Keratinocyte (primary cell): ENCODE measurements around the gene MYH6. TPM values are rescaled to one million over a fixed set of nuclear protein-coding genes. Genes with fewer than 3 reads are reported as not detected.
"Not testable (repeated sequence)": the region's sequence is repeated elsewhere in the genome, so short reads cannot be mapped to it uniquely, and the experiment has no call there.

Source experiments
- DNase-seq: peaks from one replicate; pipeline ENCODE4 v3.0.0-alpha.2; 2011; ENCODE audit warnings: low read depth, missing footprints, low spot score
- FAIRE-seq: peaks from 2 replicates; lab custom pipeline; 2011; peaks lifted over from hg19 to GRCh38; lab: Jason Lieb, UNC
- H2AFZ ChIP-seq: 2 replicates; pipeline ENCODE4 v1.6.0; 2012; ENCODE audit warnings: low read length, control low read depth, inconsistent platforms; ENCODE audit not compliant: control insufficient read depth
- H3K27ac ChIP-seq: 2 replicates; pipeline ENCODE4 v1.5.1; 2011; ENCODE audit warnings: low read length; ENCODE audit not compliant: control insufficient read depth, insufficient read depth
- H3K27me3 ChIP-seq: 3 replicates; pipeline ENCODE4 v1.6.0; 2011; ENCODE audit warnings: low read length; ENCODE audit not compliant: control insufficient read depth, insufficient read depth; ENCODE audit errors: extremely low read depth
- H3K36me3 ChIP-seq, 2 experiments: 2 replicates in 1 of 2; 3 replicates in 1 of 2; pipeline ENCODE4 v1.5.1; 2011; ENCODE audit warnings: low read length in 2 of 2, mild to moderate bottlenecking in 1 of 2; ENCODE audit not compliant: control insufficient read depth in 2 of 2, insufficient read depth in 2 of 2; ENCODE audit errors: extremely low read depth in 1 of 2
- H3K4me1 ChIP-seq: 3 replicates; pipeline ENCODE4 v1.5.1; 2011; ENCODE audit warnings: low read length; ENCODE audit not compliant: control insufficient read depth, insufficient read depth; ENCODE audit errors: extremely low read depth
- H3K4me2 ChIP-seq: 3 replicates; pipeline ENCODE4 v1.6.0; 2011; ENCODE audit warnings: low read depth, low read length; ENCODE audit not compliant: control insufficient read depth, insufficient read depth; ENCODE audit errors: extremely low read depth
- H3K4me3 ChIP-seq, 3 experiments: fragments of 200-600 bp in 1 of 3; sonication (generic) in 1 of 3; 2 replicates in 2 of 3; 3 replicates in 1 of 3; pipeline ENCODE4 v1.5.1; 2011 to 2016; ENCODE audit warnings: low read length in 3 of 3, mild to moderate bottlenecking in 3 of 3, control low read depth in 2 of 3, inconsistent platforms in 1 of 3, low read depth in 1 of 3, mixed read lengths in 1 of 3, mixed run types in 1 of 3, moderate library complexity in 1 of 3; ENCODE audit not compliant: control insufficient read depth in 2 of 3, insufficient read depth in 2 of 3; ENCODE audit errors: extremely low read depth in 1 of 3
- H3K79me2 ChIP-seq: 2 replicates; pipeline ENCODE4 v1.6.0; 2012; ENCODE audit warnings: low read length; ENCODE audit not compliant: control insufficient read depth, insufficient read depth
- H3K9ac ChIP-seq: 3 replicates; pipeline ENCODE4 v1.6.0; 2011; ENCODE audit warnings: low read length; ENCODE audit not compliant: control insufficient read depth, insufficient read depth; ENCODE audit errors: extremely low read depth
- H3K9me1 ChIP-seq: 3 replicates; pipeline ENCODE4 v1.6.0; 2011; ENCODE audit warnings: low read length; ENCODE audit not compliant: control insufficient read depth, insufficient read depth; ENCODE audit errors: extremely low read depth
- H3K9me3 ChIP-seq: 2 replicates; pipeline ENCODE4 v1.5.1; 2012; ENCODE audit warnings: low read depth, low read length; ENCODE audit not compliant: control insufficient read depth
- H4K20me1 ChIP-seq: 3 replicates; pipeline ENCODE4 v1.6.0; 2011; ENCODE audit warnings: low read length; ENCODE audit not compliant: control insufficient read depth, insufficient read depth; ENCODE audit errors: extremely low read depth
- EZH2 ChIP-seq: IDR thresholded peaks from one replicate; pipeline ENCODE4 v1.6.1; 2012; ENCODE audit warnings: inconsistent platforms, mild to moderate bottlenecking, low read length, moderate library complexity
- dilution Hi-C: fragments of 300-500 bp; cut with MboI; formaldehyde crosslinking; loops from one replicate; pipeline ENCODE4 v1.7.0; 2020; ENCODE audit warnings: low sequenced_read_pairs; ENCODE audit not compliant: extremely low pct_ligation_motif_present
- polyA plus RNA-seq, 5 experiments: library from polyadenylated mRNA; depleted of rRNA in 3 of 5; stranded (reverse) in 3 of 5; stranded (forward) in 1 of 5; unstranded in 1 of 5; fragments of >200 nt; gene quantifications; 1 replicate in 1 of 5; 2 replicates in 3 of 5; 3 replicates in 1 of 5; pipeline versions ENCODE4 v1.2.1 to v1.2.3, GENCODE V29; 2011 to 2012; ENCODE audit warnings: missing spikeins in 2 of 5, low read depth in 1 of 5, low replicate concordance in 1 of 5
- TF ChIP-seq, protein P1 (sequence below), 3 experiments: IDR thresholded peaks in 1 of 3; conservative IDR thresholded peaks in 1 of 3; optimal IDR thresholded peaks in 1 of 3; 2 replicates in 2 of 3; 3 replicates in 1 of 3; pipeline versions ENCODE3 to v1.5.1; 2011; ENCODE audit warnings: low read length in 3 of 3, mild to moderate bottlenecking in 3 of 3, moderate library complexity in 2 of 3, control low read depth in 1 of 3, inconsistent platforms in 1 of 3; ENCODE audit not compliant: insufficient read depth in 2 of 3; ENCODE audit errors: extremely low read depth in 1 of 3

Gene MYH6
- polyA plus RNA-seq, 1 donor (not counting 4 experiments of a cell fraction or from before 2014, with no cell fraction given) = not detected

DNA sequence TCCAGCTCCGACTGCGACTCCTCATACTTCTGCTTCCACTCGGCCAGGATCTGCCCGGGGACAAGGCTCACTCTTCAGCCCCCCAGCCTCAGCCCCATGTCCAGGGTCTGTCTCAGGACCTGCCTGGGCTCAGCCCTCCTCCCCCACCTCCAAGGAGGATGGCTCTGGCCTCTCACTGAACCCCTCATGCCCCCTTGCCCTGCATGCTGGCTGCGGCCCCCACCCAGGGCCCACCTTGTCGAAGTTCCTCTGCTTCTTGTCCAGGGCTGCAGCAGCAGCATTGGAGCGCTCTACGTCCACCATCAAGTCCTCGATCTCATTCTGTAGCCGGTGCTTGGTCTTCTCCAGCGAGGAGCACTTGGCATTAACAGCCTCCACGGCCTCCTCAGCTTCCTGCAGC is 9.2 kb upstream of the MYH6 start:
- H3K4me2 ChIP-seq, dilution Hi-C loops: not testable (repeated sequence)

GRCh38 chr14:23416801-23417200 is 8.7 kb upstream of the MYH6 start:
- no peak overlapping the region for H3K27ac ChIP-seq
- FAIRE-seq = no peak
- no peak overlapping the region for H3K9ac ChIP-seq
- no peaks in the 10 kb centered on the region for H3K79me2 ChIP-seq
- no peaks in the 10 kb centered on the region for H3K4me1 ChIP-seq
- dilution Hi-C loops = no loop called here
- H2AFZ ChIP-seq = no peak overlapping the region
- no peak for TF ChIP-seq EZH2
- TF ChIP-seq, protein P1, sequence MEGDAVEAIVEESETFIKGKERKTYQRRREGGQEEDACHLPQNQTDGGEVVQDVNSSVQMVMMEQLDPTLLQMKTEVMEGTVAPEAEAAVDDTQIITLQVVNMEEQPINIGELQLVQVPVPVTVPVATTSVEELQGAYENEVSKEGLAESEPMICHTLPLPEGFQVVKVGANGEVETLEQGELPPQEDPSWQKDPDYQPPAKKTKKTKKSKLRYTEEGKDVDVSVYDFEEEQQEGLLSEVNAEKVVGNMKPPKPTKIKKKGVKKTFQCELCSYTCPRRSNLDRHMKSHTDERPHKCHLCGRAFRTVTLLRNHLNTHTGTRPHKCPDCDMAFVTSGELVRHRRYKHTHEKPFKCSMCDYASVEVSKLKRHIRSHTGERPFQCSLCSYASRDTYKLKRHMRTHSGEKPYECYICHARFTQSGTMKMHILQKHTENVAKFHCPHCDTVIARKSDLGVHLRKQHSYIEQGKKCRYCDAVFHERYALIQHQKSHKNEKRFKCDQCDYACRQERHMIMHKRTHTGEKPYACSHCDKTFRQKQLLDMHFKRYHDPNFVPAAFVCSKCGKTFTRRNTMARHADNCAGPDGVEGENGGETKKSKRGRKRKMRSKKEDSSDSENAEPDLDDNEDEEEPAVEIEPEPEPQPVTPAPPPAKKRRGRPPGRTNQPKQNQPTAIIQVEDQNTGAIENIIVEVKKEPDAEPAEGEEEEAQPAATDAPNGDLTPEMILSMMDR (optimal IDR thresholded peaks at IDR 0.05 in 1 of 3, IDR thresholded peaks at IDR 0.05 in 1 of 3, conservative IDR thresholded peaks at IDR 0.05 in 1 of 3; ENCODE audit: extremely low read depth in 1 of 3, insufficient read depth in 2 of 3, low read length in 3 of 3) = no peak
- H3K4me2 ChIP-seq = no peak overlapping the region
- H4K20me1 ChIP-seq = no peaks in the 10 kb centered on the region
- H3K9me1 ChIP-seq = no peaks in the 10 kb centered on the region
- H3K27me3 ChIP-seq = no peaks in the 10 kb centered on the region
- no peak overlapping the region for H3K4me3 ChIP-seq
- no peaks in the 10 kb centered on the region for H3K36me3 ChIP-seq
- no peaks in the 10 kb centered on the region for H3K9me3 ChIP-seq
- no peak for DNase-seq

More for the DNA sequence above, 9.2 kb upstream of the MYH6 start:
- H3K4me1 ChIP-seq, DNase-seq, H3K36me3 ChIP-seq, H3K79me2 ChIP-seq, H3K9ac ChIP-seq, FAIRE-seq, H3K9me1 ChIP-seq, H4K20me1 ChIP-seq, H3K9me3 ChIP-seq, H3K4me3 ChIP-seq, H2AFZ ChIP-seq, H3K27me3 ChIP-seq, H3K27ac ChIP-seq: not testable (repeated sequence)
